HG03139 (cell line): Measurements from ENCODE around the gene C12orf75.
"Not testable (repeated sequence)": the region's sequence is repeated elsewhere in the genome, so short reads cannot be mapped to it uniquely, and the experiment has no call there.

Experiments
- ATAC-seq: cut with Tn5 transposase; IDR thresholded peaks from one replicate; pipeline ENCODE4 v1.9.1; 2021; ENCODE audit not compliant: unreplicated experiment

Gene C12orf75

DNA sequence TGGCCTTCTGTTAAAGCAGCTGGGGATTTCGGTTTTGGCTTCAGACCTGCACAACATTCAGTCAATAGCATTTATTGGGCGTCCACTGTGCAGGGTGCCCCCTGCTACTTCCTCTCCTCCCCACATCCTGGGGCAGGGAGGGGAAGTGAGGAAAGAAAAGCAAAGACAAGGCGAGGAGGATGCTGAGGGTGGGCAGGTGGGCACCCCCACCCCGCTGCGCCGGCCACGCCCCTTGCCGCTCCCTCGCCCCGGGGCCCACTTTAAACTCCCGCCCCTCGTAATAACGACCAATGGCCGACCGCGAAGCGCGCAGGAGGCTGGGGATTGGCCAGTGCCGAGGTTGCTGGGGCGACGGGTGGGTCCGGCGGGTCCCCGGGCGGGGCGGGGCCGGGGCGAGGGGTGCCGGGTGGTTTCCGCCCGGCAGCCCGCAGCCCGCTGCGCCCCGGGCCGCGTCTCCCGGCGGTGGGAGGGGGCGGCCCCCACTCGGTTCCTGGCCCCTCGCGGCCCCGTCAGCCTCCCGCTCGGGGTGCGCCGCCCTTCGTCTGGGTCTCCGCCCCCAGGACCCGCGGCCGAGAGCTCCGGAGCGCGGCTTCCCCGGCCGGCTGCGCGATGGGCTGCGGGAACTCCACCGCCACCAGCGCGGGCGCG lies at the start of gene C12orf75:
C12orf75 (plus strand) TSS at position 409 of the 648 bp plus-strand sequence; CDS start at position 610, 201 bp downstream.
- ATAC-seq = peak; percentile 80

DNA sequence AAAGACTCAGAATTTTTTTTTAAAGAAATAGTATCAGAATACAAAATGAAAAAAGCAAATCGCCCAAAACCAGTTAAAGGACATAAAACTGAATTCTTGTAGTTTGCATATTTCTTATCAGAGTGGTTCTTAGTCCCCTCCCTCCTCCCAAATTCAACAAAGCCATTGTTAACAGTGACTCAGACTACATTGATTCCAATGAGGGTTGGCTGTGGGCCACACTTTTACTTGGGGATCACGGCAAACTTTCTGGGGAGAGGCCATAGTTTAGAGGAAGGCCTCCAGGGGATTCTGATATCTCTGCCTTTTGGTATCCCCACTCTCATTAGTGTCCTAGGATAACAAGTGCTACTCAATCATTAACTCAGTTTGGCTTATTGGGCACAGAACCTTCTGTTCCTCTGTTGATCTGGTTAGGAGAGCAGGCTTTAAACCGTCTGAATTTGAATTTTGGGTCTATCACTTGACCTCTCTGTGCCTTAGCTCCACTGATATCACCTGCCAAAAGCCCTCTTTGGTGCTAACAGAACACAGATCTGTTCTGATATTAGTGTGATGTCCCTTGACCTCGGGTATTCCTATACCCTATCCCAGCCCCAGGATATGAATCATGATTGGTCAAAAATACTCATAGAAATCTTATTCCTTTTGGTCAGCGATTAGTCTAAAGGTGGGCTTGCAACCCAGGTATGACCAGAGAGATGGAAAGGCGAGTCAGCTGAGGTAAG lies 49.4 kb upstream of the C12orf75 start:
- ATAC-seq = no peak

DNA sequence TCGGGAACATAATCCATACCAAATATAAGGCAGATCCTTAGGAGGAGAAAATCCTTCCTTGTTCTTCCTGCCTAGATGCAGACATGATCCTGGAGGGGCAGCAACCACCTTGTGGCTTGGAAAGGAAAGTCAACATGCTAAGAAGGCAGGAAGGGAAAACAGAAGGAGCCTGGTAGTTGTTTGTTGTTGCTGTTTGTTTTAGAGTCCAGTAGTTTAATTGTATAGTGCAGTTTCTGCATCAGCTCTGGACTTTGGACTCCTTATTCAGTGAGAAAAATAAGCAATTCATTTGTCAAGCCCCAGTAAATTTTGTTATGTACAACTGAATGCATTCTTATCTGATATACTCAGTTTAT lies 48.8 kb upstream of the C12orf75 start:
- ATAC-seq = no peak

- ATAC-seq = no peak
Observed at GRCh38 chr12:105285378-105285777, 45.1 kb upstream of the C12orf75 start.

- ATAC-seq = no peak
Observed at GRCh38 chr12:105287408-105287807, 43.1 kb upstream of the C12orf75 start.

- no peak for ATAC-seq
Observed at GRCh38 chr12:105288311-105288996, 42.0 kb upstream of the C12orf75 start.

GRCh38 chr12:105289114-105289904 lies 41.2 kb upstream of the C12orf75 start:
- no peak for ATAC-seq

DNA sequence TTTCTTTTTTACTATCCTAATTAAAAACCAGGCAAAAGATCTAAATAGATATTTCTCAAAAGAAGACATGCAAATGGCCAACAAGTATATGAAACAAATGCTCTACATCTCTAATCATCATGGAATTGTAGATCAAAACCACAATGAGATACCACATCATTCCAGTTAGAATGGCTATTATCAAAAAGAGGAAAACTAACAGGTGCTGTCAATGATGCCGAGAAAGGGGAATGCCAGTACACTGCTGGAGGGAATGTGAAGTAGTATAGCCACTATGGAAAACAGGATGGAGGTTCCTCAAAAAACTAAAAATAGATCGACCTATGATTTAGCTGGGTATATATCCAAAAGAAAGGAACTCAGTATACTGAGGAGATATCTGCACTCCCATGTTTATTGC lies 39.0 kb upstream of the C12orf75 start:
- no peak for ATAC-seq

DNA sequence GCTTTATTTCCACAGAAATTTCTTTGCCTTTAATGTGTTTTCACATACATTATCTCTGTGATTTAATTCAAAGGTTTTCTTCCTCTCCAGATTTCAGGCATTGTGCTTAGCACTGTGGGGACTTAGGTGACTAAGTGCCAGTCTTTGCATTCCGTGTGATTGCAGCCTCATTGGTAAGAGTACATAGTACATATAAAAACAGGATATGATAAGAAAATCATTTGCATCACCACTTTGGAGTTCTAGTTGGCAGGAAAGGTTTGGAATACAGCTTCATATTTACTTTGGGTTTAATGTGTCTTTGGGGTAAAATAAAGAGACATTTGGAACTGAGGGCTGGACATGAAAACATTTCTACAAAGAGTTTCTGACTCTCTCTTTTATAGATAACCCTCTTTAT lies 37.8 kb upstream of the C12orf75 start:
- ATAC-seq = no peak

DNA sequence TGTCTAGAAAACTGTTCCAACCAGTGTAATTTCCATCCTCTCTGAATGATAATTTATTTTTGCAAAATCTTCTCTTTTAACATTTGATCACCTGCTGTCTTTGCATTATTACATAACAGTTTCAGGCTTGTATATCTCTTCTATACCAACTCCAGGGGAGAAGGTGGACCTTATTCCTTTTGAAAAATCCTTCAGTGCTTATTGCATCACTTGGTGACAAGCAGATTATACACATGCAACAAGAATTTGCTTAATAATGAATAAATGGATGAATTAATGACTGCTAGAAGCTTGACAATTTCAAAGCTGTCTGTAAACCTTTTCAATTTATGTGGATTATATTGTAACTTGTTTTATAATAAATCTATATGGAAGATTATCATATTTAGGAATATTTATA lies 37.3 kb upstream of the C12orf75 start:
- ATAC-seq = no peak

GRCh38 chr12:105294161-105294560 lies 36.3 kb upstream of the C12orf75 start:
- no peak for ATAC-seq

DNA sequence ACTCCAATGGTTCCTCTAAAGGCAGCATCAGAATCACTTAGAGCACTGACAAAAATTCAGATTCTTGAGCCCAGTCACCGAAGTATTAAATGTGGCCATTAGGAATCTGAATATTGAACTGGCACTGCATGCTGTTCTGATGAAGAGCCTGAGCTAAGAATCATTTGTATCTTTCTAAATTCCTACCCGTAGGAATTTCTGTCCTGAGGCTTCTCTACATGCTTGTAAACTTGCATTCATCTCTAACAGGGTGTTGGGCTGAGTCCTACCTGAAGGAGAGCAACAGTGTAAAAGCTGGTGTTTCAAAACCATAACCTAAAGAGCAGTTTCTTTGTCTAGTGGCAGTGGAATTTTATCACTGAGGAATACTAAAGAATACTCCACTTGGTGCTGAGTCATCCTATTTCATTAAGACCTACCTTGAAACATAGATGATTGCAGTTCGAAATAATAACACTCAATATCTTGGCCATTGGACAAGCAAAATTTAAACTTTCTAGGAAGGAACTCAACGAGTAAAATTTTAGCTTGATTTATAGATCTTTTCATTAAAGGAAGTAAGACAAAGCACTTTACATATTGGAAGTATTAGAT lies 35.5 kb upstream of the C12orf75 start:
- no peak for ATAC-seq

DNA sequence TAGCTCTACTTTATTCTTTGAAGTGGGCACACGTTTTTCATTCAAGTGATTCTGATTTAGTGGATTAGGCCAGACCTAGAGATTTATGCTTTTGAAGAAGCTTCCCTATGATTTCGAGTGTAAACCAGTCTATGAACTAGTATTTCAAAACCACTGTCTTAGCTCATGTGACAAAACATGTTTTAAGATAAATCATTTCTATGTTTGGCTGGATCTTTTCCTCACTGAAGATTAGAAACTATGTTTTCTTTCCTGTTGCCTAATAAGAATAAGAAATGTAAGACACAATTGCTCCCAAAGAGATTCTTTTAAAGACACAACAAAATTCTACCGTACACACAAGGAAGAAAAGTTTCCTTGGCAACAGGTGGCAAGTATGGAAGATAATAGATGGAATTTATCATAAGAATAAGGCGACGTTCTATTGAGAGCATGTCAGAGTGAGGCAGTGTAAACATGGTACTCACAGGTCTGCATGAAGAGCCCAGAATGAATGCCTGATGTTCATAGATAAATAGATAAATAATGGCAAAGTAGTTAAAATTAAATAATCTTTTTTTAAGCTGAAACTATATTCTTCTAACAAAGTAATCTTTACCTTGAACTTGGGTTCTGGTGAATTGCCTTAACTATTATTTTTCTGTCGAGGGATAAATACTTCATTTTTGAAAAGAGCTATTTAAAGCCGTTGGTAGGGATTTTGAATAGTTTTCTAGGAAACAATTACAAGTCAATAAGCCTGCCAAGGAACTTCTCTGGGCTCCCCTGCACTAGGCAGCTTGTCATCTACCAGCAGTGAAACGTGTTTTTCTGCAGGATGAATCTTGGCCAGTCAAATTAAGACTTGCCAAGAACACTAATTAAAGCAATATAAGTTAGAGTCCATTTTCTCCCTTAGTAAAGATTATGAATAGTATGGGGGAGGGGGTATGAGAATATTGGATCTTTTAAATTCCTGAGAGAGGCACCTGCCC lies 34.1 kb upstream of the C12orf75 start:
- no peak for ATAC-seq

DNA sequence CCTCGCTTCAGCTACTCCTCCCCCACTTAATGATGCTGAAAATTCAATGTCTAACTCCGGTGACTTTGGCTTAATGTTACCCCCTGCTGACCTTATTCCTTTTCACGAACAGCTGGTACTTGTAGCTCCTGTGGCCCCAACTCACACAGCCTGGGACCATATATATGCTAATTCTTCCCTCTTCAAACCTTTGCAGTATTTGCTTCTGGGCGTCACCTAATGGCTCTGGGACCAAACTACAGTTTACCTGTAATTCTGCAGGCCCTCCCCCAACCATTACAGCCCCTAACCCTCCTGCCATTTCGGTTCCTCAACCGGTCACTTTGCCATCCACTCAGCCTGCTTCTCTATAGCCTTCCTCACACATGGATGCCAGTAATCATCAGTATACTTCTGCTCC lies 29.6 kb upstream of the C12orf75 start:
- no peak for ATAC-seq

- no peak for ATAC-seq
Observed at GRCh38 chr12:105301696-105302095, 28.8 kb upstream of the C12orf75 start.

GRCh38 chr12:105302986-105303385 lies 27.5 kb upstream of the C12orf75 start:
- not testable (repeated sequence) for ATAC-seq

- ATAC-seq = not testable (repeated sequence)
Observed at GRCh38 chr12:105304626-105305025, 25.9 kb upstream of the C12orf75 start.

DNA sequence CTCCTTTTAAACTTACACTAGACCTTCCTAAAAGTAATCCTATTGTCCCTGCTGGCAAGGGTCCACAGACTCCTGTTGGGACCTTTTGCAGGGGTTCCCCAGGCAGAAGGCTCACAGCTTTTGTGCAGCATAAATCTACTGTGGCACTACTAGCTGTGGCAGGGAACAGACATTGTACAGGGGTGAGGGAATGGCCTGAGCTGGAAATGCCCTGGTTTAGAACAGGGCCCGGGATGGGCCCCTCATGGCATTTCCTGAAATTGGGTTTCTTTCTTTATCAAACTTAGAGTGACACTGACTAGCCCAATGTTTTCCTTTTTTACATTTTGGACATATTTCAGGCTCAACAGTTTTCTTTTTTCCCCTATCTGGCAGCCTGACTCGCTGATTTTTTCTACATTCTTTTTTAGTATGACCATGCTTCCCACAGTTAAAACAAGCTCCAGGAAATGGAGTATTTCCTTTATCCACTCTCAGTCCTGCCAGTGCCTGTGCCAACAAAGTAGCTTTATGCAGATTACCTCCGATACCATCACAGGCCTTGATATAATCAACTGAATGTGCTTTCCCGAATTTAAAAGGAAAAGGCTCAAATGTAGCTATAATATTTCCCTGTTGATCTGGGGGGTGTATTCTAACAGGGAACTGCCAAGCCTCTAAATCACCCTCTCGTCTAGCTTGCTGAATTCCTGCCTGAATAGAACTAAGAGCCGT lies 22.7 kb upstream of the C12orf75 start:
- not testable (repeated sequence) for ATAC-seq

DNA sequence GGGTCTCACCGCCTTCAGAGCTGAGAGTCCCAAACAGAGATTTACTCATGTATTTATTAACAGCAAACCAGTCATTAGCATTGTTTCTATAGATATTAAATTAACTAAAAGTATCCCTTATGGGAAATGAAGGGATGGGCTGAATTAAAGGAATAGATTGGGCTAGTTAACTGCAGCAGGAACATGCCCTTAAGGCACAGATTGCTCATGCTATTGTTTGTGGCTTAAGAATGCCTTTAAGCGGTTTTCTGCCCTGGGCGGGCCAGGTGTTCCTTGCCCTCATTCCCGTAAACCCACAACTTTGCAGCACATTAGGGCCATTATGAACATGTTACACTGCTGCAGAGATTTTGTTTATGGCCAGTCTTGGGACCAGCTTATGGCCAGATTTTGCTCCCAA lies 21.7 kb upstream of the C12orf75 start:
- not testable (repeated sequence) for ATAC-seq
